Adrenal gland (tissue), 12 donors: ENCODE measurements around the gene SYNDIG1. TPM values are rescaled to one million over a fixed set of nuclear protein-coding genes. Genes with fewer than 3 reads are reported as not detected.

Experiments
- DNase-seq, 7 donors: peaks; one replicate each; pipeline ENCODE4 v3.0.0-alpha.2; 2019 to 2020
- H3K27ac ChIP-seq, 5 donors: fragments of 200-600 bp; sonication (generic) in 4 of 5; 1 replicate in 3 of 5; 2 replicates in 2 of 5; pipeline versions ENCODE4 v1.5.1 to v1.8.0; 2016 to 2020; ENCODE audit warnings: mild to moderate bottlenecking in 1 of 5
- H3K27me3 ChIP-seq: fragments of 200-600 bp; 2 replicates; pipeline ENCODE4 v1.8.0; 2021
- H3K36me3 ChIP-seq, 2 donors: fragments of 200-600 bp; replicated peaks in 1 of 2; 1 replicate in 1 of 2; 2 replicates in 1 of 2; pipeline versions ENCODE4 v1.5.1 to v1.8.0; 2018 to 2022
- H3K4me1 ChIP-seq, 2 donors: fragments of 200-600 bp; replicated peaks in 1 of 2; 1 replicate in 1 of 2; 2 replicates in 1 of 2; pipeline versions ENCODE4 v1.5.1 to v1.8.0; 2018 to 2021
- H3K4me3 ChIP-seq, 4 donors: fragments of 200-600 bp; sonication (generic) in 3 of 4; one replicate each; pipeline ENCODE4 v1.5.1; 2016 to 2018
- H3K9me3 ChIP-seq, 3 donors: fragments of 200-600 bp; sonication (generic) in 1 of 3; replicated peaks in 1 of 3; 1 replicate in 2 of 3; 2 replicates in 1 of 3; pipeline versions ENCODE4 v1.5.1 to v1.8.0; 2016 to 2021
- CTCF ChIP-seq, 6 experiments: fragments of 450-650 bp in 4 of 6; fragments of 200-600 bp in 2 of 6; sonication (generic) in 1 of 6; IDR thresholded peaks; 1 replicate in 5 of 6; 2 replicates in 1 of 6; pipeline versions ENCODE4 v1.5.1 to v1.8.0; 2016 to 2021; ENCODE audit warnings: antibody characterized with exemption in 6 of 6, mild to moderate bottlenecking in 2 of 6, moderate library complexity in 1 of 6
- POLR2A ChIP-seq, 2 donors: fragments of 450-650 bp; IDR thresholded peaks; one replicate each; pipeline ENCODE4 v1.6.1; 2017; ENCODE audit warnings: antibody characterized with exemption in 2 of 2, mild to moderate bottlenecking in 2 of 2, moderate library complexity in 1 of 2
- WGBS, 4 donors: extraction: QIAGEN DNeasy Blood & Tissue Kit in 2 of 4; methylation state at CpG; one replicate each; pipeline versions ENCODE4 v1.1.5 to v1.1.7; 2013 to 2017; 5-methylcytosine and 5-hydroxymethylcytosine counted together
- intact Hi-C, 2 donors: fragments of 100-400 bp; cut with DNase I; formaldehyde crosslinking; loops; one replicate each; pipeline versions ENCODE4 v1.14.1 to v1.15.0; 2022 to 2023
- polyA plus RNA-seq, 3 donors: library from polyadenylated mRNA; stranded (reverse); fragments of 200-250 nt in 2 of 3; fragments of 350-450 nt in 1 of 3; fragmentation: Illumina TruSeq in 1 of 3; extraction: RNeasy Lipid Tissue Mini Kit (QIAGEN cat#74804) in 1 of 3; gene quantifications; one replicate each; pipeline ENCODE4 v1.2.3, GENCODE V29; 2013 to 2014
- total RNA-seq, 9 donors: library from RNA; depleted of rRNA in 4 of 9; stranded (reverse); fragments of >200 nt in 4 of 9; fragments of 120-200 nt in 1 of 9; fragmentation: NEBNext Ultra II Directional in 1 of 9; extraction: Animal tissue kit (Norgen Biotek cat#: 25700) in 1 of 9; gene quantifications; one replicate each; pipeline versions ENCODE4 v1.1.0 to v1.2.4, GENCODE V29; 2013 to 2023
- donor health status: healthy with polysubstance abuse.
- donor health status: Bipolar disorder and iron deficiency.
- donor health status: DM: yes; HTN: yes; CAD: no.
- donor health status: DM: no; HTN: no; CAD: no.
- donor health status: DM: no; HTN: no; CAD: no.
- donor health status: DM: yes; HTN: yes; CAD: no.

SYNDIG1 gene
- total and polyA plus RNA-seq, 12 donors: 0.26 to 3.6 (median 0.76) TPM

DNA sequence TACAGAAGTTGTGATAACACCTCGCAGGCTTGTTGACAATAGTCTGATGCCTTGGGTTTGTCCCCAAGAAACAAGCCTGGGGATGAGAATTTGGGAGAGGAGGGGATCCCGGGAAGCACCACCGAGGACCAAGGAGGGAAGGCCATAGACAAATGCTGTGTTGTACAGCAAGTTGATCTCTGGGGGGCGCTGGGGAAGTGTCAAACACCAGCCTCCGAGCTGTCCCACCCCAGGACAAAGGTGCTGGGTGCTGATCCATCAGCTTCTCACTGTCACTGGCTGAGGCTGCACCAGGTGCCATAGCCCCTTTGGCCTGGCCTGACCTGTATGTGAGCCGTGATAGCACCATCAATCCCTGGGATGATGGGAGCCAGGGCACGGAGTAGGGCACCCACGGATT is 64.0 kb downstream of the SYNDIG1 start:
- DNase-seq: no peak
- Histone ChIP-seq H3K27me3 (no peaks in the 10 kb centered on the region), H3K4me3 (no peak overlapping the region), H3K4me1 (no peaks in the 10 kb centered on the region), H3K9me3 (no peaks in the 10 kb centered on the region), H3K36me3 (no peaks in the 10 kb centered on the region), H3K27ac (no peak overlapping the region)
- WGBS, 4 donors: 81 to 93% (median 85%) methylated on average over 4 to 8 of the region's 8 CpGs
- TF ChIP-seq POLR2A (IDR thresholded peaks at IDR 0.05) (no peak), CTCF (IDR thresholded peaks at IDR 0.05) (no peak)
- intact Hi-C loops: no loop called here

- no peak overlapping the region for H3K4me3 ChIP-seq
- no peaks in the 10 kb centered on the region for H3K9me3 ChIP-seq
- H3K27ac ChIP-seq: no peak overlapping the region
- 80 to 88% (median 83%) methylated on average over 1 to 9 of the region's 9 CpGs for WGBS, 4 donors
- H3K36me3 ChIP-seq: no peaks in the 10 kb centered on the region
- H3K27me3 ChIP-seq: no peaks in the 10 kb centered on the region
- TF ChIP-seq CTCF (IDR thresholded peaks at IDR 0.05): no peak
- TF ChIP-seq POLR2A (IDR thresholded peaks at IDR 0.05): no peak
- no peaks in the 10 kb centered on the region for H3K4me1 ChIP-seq
- no peak for DNase-seq
- intact Hi-C loops: no loop called here
These were observed 64.9 kb downstream of the SYNDIG1 start for GRCh38 chr20:24534282-24534681.

GRCh38 chr20:24535941-24536730 is 66.7 kb downstream of the SYNDIG1 start:
- Histone ChIP-seq H3K9me3 (no peaks in the 10 kb centered on the region), H3K4me3 (no peak overlapping the region), H3K27me3 (no peaks in the 10 kb centered on the region), H3K36me3 (no peaks in the 10 kb centered on the region), H3K4me1 (no peaks in the 10 kb centered on the region), H3K27ac (no peak overlapping the region)
- intact Hi-C loops: no loop called here
- TF ChIP-seq CTCF (IDR thresholded peaks at IDR 0.05): no peak
- no peak for TF ChIP-seq POLR2A (IDR thresholded peaks at IDR 0.05)
- WGBS, 4 donors: 81 to 94% (median 85%) methylated on average over 13 to 14 of the region's 14 CpGs
- no peak for DNase-seq

GRCh38 chr20:24537210-24537609 is 67.8 kb downstream of the SYNDIG1 start:
- Histone ChIP-seq H3K36me3 (no peaks in the 10 kb centered on the region), H3K4me1 (no peaks in the 10 kb centered on the region), H3K4me3 (no peak overlapping the region), H3K27ac (no peak overlapping the region), H3K9me3 (no peaks in the 10 kb centered on the region), H3K27me3 (no peaks in the 10 kb centered on the region)
- DNase-seq: no peak
- 67 to 89% (median 78%) methylated on average over 1 of the region's 1 CpG for WGBS, 4 donors
- TF ChIP-seq CTCF (IDR thresholded peaks at IDR 0.05) (no peak), POLR2A (IDR thresholded peaks at IDR 0.05) (no peak)
- intact Hi-C loops: no loop called here
